GM19438 (cell line): Measurements from ENCODE around the gene PURB.
A peak's percentile ranks its signal among the peaks of the same experiment; 100 is the strongest.
"Not testable (repeated sequence)": the region's sequence is repeated elsewhere in the genome, so short reads cannot be mapped to it uniquely, and the experiment has no call there.

Experiments used
- ATAC-seq: cut with Tn5 transposase; IDR thresholded peaks from one replicate; pipeline ENCODE4 v1.9.1; 2021; ENCODE audit warnings: low read depth; ENCODE audit not compliant: unreplicated experiment

The PURB gene

DNA sequence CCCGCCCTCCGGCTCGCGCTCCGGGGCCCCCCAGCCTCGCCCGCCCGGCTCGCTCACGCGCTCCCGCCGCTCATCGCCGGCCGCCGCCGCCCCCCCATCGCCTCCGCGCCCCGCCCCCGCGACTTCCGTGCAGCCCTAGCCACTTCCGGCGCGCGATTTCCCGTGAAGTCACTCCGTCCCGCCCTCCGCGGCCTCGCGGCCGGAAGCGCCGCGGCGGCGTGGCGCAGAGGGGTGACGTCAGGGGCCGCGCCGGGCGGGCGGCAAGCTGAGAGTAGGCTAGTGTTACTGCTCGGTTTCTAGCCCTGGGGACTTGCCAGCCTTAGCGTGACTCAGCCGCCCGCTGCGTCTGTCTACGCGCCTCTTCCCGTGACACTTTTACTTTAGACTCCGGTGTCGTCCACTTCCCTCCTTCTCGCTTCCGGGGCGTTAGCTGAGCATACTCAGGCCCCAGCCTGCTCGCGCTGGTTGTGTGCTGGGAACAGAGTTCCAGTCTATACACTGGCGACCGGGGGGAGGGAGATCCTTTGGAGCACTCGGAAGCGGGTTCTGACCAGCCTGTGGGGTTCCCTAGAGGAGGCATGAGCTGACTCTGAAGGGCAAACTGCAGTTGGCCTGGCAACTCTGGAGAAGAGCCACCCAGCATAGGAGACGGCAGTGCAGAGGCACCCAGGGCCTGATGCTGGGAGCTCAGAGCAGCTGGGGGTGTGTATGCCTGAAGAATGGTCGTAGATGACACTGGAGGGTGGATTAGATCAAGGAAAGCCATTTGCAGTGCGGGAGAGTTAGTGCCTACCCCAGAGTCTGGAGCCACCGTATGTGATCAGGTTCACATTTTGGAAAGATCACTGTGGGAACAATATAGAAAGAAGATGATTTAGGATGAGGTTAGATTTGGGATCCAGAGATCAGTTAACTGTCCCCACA, at the start of gene PURB:
TSS of gene PURB (minus strand) at position 137 of the 924 bp plus-strand sequence. CDS start 182 bp downstream, outside the sequence.
- ATAC-seq, result peak; percentile 71

DNA sequence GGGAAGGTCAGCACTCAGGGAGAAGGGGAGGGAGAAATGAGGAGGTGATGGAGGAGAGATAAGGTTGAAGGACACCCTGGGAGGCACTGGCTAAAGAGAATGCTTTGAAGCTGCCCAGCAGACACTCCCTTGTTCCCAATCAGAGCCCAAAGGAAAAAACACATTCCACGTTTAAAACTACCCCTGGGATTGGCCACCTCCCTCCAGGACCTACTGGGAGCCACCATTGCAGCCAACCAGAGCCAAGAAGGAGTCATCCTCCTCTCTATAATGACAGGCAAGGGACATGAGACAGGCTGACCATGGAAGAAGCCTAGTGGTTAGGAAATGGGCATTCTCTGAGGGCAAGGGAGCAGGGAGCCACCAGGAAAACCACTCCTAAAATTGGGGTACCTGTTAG, 49.7 kb upstream of the PURB start:
- ATAC-seq, result no peak

DNA sequence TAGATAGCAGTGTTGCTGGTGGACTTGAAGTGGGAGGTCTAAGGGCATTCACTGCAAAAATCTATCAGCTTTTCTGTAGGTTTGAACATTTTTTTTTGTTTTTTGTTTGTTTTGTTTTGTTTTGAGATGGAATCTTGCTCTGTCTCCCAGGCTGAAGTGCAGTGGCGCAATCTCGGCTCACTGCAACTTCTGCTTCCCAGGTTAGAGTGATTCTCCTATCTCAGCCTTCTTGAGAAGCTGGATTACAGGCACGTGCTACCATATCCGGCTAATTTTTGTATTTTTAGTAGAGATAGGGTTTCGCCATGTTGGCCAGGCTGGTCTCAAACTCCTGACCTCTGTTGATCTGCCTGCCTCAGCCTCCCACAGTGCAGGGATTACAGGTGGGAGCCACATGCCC, 49.2 kb upstream of the PURB start:
- not testable (repeated sequence) for ATAC-seq

DNA sequence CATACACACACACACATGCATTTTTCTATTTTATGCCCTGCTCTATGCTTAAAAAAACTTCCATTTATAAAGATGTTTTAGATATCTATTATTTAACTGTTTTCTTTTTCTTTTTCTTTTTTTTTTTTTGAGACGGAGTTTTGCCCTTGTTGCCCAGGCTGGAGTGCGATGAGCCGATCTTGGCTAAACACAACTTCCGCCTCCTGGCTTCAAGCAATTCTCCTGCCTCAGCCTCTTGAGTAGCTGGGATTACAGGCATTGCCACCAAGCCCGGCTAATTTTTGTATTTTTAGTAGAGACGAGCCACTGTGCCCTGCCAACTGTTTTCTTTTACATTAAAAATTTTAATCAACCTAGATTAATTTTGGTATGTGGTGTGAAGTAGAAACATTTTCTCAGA, 45.6 kb upstream of the PURB start:
- no peak for ATAC-seq

DNA sequence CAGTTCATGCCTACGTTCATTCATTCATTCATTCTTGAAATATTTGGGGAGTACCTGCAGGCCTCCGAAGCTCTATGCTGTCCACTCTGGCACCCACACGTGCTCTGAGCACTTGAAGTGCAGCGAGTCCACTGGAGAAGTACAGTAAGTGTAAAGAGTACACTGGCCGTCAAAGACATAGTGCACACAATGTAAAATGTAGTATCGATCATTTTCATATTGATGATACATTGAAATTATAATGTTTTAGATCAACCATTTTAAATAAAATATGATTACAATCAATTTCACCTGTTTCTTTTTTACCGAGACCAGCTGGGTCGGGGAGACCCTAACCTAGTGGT, 37.0 kb upstream of the PURB start:
- no peak for ATAC-seq

DNA sequence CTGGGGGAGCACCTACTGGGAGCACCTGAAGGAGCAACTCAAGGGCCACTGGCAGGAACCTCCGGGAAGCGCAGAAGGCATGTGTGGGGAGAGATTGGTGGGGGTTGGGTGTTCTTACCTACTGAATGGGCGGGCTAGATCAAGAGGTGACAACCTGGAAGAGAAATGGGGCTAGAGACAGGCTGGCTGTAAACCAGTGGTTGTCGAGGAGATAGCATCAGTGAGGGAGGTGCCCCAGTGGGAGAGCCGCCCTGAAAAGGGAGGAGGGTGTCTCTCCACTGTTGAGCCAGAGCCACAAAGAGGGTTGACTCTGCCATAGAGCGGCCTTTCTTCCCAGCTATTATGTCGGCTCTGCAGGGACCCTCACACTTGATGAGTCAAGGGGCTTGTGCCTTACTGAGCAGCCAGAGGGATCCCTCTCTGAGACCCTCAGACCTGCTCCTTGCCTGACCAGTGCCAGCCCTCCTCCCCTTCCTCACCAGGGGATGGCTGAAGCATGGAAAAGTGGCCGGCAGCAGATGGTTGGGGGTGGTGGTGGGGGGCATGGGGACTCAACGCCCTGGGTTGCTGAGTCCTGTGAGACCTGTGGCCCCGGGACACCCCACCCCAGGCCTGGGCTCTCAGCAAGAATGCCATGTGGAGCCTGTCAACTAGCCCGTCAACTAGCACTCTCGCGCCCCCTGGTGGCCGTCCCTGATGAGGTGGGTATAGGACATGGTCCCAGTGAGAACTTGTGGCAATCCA, 36.4 kb upstream of the PURB start:
- ATAC-seq, result peak; percentile 75

DNA sequence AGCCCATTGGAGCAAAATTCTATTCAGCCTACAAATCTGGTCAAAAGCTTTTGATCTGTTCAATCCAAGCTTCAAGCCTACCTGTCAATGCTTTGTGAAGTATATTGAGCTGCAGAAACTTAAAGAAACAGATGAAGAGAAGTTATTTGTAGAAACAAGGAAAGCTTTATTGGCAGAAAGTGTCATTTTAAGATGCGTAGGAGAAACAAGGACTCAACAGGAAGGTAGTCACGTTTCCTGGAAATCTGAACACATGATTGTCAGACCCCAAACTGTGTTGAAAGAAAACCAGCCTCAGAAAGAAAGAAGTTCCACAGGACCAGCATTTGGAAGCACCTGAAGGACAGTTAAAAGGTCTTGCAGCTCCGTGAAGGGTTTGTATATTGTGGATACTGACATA, 34.8 kb upstream of the PURB start:
- ATAC-seq, result no peak

DNA sequence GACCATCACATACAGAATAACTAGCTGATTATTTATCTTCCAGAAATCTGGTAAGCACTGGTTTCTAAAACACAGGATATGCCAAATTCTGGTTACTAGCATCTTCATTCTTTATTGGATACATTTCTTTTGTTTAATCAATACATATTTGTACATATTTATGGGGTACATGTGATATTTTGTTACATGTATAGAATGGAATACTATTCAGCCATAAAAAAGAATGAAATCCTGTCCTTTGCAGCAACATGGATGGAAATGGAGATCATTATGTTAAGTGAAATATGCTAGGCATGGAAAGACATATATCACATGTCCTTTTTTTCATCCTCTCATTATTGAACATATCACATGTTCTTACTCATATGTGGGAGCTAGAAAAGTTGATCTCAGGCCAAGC, 32.7 kb upstream of the PURB start:
- no peak for ATAC-seq

DNA sequence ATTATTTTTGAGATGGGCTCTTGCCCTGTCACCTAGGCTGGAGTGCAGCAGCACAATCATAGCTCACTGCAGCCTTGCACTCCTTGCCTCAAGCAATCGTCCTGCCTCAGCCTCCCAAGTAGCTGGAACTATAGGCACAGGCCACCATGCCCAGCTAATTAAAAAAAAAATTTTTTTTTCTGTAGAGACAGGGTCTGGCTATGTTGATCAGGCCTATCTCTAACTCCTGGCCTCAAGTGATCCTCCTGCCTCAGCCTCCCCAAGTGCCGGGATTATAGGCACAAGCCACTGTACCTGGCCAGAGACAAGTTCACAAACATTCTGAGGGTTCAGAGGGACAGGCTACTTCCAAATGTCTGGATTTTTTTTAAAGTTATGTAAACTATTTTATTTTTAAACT, 32.1 kb upstream of the PURB start:
- no peak for ATAC-seq

DNA sequence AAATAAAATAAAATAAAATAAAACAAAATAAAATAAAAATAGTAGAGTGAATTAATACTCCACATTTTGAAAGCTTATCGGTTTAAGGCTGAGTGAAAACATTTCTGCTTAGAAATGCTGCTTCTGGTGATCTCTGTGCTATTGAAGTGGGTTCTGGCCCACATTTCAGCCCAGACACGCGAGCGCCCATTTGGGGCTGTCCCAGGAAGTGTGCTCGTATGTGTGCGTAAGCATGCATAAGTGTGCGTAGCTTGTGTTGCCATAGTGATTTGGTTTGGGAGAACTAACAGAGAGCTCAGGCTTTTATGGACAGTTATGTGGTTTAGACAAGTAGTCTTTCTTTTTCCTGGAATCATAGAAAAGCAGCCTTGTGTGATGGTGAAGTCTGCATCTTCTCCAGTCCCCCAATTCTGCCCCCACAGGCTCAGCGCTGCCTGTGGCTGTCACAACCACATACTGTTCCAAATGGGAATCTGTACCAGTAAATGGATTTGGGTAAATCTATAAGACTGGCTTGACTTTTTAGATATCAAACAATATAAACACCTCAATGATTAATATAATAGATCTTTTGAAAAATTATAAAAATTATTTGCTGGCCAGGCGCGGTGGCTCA, 29.8 kb upstream of the PURB start:
- ATAC-seq, result no peak

DNA sequence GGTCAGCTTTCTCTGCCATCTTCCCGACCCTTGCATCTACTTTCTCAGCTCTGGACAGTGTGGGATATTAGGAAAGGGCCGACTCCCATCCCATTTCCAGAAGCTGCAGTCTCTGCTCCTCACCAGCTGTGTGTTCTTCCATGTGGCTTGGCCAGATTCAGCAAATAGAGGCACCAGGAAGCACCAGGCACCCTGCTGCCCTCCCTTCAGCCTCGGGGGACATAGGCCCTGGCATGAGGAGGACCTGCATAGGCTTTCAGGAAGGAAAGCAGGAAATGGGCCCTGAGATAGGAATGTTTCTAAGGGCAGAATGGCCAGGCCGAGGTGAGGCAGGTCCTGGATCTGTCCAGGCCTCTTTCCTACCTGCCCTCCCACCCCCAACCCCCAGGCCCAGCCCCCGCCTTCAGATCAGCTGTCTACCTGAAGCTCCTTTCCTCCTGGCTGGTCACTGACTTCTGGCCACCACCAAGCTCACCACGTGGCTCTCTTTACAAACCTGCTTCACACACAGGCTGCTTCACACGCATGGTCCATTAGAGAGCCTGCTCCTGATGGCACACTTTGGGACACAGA, 27.5 kb upstream of the PURB start:
- ATAC-seq, result no peak

DNA sequence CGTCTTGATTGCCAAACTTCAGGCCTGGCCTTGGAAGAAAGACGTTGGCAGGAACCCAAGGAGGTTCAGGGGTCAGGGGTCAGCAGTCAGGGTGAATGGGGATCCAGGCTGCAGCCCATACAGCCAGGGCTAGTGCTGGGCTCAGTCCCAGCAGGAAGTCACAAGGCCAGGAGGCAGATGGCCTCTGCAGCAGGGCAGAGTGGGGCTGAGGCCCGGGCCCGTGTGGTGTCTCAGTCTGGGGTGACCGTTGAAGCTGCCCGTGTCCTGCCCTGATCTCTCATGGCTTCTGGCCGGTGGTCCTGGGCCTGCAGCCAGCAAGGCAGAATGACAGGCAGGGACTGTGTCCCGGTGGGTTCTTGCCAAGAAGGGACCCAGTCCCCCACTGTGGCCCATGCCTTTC, 26.6 kb upstream of the PURB start:
- ATAC-seq, result no peak

DNA sequence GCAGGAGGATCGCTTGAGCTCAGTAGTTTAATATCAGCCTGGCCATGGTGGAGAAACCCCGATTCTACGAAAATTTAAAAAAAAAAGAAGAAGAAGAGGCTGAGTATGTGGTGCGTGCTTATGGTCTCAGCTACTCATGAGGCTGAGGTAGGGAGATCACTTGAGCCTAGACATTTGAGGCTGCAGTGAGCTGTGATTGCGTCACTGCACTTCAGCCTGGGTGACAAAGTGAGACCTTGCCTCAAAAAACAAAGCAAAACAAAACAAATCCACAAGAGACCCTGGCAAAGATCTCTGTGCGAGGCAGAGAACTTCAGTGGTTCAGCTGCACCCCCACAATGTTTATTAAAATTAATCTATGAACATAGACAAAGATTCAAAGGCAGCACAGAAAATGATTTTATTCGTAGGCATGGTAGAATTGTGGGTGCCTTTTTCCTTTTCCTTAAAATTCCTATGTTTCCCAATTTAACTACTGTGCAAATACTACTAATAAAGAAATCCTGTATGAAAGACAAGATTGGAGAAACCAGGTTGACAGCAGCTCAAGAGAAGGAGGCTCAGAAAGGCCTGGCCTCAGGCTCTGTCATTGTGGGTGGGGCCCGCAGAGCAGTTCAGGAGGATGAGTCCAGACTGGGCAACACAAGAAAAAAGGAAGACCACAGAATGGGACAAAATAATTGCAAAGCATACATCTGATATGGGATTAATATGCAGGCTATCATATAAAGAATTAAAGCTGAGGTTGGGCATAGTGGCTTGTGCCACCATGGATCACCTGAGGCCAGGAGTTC, 24.5 kb upstream of the PURB start:
- no peak for ATAC-seq

DNA sequence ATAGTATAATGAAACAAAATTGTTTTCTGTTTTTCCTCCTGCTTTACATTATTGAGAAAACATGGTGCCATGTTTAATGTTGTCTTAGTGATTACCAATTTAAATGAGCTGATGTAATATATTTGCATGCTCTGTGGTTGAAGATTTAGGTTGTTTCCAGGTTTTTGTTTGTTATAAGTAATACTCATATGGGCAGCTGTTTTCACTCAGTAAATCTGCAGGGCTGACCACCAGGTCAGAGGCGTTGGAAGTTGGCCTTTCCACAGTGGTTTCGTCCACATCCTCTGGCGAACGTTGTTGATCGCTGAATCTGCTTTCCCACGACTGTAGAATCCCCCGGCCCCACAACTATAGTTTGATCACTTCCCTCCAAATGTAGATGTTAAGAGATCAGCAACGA, 21.6 kb upstream of the PURB start:
- no peak for ATAC-seq

DNA sequence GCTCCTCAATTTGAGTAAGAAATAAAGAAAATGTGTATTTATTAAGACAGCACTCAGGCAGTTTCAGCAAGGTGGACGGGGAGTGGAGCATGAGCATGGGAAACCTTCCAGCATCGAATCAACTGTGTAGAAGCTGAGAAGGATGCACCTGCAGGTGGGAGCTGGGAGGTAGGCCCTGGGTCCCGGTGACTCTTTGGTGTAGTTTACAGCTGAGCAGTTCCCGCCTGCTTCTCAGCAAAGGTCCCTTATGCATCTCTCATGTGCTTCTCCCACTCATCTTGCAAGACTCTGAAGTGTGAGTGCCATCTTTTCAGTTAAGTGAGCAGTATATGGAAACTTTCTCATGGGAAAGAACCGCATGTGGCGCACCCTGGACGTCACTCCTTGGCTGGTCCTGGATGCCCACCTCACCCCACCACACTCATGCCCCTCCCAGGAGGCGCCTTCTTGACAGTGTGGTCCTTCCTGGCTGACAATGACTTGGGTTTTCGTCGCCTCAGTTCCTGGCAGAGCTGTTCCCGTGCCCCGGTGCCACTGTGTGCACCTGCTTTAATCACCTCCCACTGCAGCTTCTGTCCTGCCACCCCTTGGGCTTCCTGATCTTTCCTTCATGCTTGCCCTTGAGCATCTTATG, 19.8 kb upstream of the PURB start:
- ATAC-seq, result no peak

DNA sequence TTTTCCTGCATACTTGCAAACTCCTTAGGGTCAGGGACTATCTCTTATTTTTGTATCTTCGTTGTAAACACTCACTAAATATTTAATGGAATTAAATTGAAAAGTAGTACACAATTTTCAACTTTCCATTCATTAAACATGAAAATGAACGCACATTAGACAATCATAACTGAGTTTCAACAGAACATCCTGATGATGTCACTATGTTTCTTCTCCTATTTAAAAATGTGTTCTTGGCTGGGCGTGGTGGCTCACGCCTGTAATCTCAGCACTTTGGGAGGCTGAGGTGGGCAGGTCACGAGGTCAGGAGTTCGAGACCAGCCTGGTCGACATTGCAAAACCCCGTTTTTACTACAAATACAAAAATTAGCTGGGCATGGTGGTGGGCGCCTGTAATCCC, 14.1 kb upstream of the PURB start:
- ATAC-seq, result no peak

DNA sequence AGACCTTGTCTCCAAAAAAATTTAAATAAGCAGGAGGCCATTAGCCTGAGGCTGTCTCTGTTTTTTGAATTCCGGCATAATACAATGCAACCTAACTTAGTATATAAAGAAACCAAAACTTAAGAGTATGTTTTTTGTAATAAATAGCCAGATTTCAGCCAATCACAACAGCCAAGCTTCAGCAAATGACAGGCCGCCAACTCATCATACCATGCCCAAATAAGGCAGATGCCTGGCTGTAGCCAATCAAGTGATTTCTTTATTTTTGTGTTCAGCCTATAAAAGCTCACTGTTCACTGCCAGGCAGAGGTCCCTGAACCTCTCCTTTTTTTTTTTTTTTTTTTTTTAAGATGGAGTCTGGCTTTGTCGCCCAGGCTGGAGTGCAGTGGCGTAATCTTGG, 12.7 kb upstream of the PURB start:
- ATAC-seq, result no peak

DNA sequence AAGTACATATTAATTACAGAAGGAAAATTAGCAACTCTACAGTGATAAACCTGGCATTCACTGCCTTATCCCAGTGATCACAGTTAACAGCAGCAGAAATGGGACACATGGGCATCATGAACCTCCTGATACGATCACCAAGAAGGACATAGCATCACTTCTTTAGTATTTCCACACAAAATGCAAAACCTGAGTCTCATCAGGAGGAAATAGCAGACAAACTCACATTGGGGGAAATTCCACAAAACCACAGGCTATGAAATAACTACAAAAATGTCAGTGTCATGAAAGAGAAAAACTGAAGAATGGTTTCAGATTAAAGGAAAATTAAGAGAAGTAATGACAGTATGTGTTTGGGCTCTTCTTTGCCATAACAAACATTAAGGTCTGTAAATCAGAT, 12.0 kb upstream of the PURB start:
- no peak for ATAC-seq

DNA sequence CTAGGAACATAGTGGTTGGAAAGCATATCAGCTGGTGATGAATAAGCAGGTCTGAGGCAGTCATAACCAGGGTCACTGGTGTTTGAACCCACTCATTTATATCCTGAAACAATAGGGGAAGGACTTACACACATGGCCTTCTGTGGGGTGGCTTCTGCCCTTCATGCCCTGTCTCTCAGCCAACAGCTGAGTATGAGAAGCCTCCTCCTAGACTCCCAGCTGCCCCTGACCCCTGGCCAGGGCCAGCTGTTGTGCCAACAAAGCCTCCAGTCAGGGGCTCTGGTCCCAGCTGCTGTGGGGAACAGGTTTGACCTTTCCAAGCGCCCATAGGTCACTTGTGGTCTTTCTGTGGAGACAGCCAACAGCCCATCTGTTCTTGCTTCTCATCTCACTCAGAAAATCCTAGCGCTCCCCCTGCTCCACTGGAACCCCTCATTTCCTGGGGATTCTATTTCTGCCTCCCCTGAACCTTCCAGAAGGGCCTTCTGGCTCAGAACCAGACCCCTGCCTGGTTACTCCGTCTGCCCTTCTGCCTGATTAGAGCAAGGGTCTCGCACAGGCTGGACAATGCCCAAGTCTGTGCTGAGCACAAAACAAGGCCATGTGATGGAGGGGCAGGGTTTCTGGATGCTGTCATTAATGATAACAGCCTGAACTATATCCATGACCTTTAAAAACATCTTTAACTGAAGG, 9.7 kb upstream of the PURB start:
- no peak for ATAC-seq
